HFFc6 (cell line): ENCODE results near the gene SPHK1. TPM values are rescaled to one million over a fixed set of nuclear protein-coding genes. Genes with fewer than 3 reads are reported as not detected.

ENCODE experiments used
- DNase-seq: peaks from one replicate; pipeline ENCODE4 v3.0.0-alpha.2; 2018
- H3K27ac Mint-ChIP-seq: 2 replicates; pipeline ENCODE4 v1.8.0; 2020; ENCODE audit warnings: mild to moderate bottlenecking, mixed read lengths
- H3K27me3 Mint-ChIP-seq: 2 replicates; pipeline ENCODE4 v1.8.0; 2021; ENCODE audit warnings: mild to moderate bottlenecking, moderate library complexity, mixed read lengths; ENCODE audit not compliant: insufficient read depth
- H3K36me3 Mint-ChIP-seq: 2 replicates; pipeline ENCODE4 v1.8.0; 2021; ENCODE audit warnings: low read depth, mixed read lengths
- H3K4me1 Mint-ChIP-seq: 2 replicates; pipeline ENCODE4 v1.8.0; 2020; ENCODE audit warnings: low read depth, mixed read lengths
- H3K4me3 Mint-ChIP-seq: 2 replicates; pipeline ENCODE4 v1.8.0; 2020; ENCODE audit warnings: mild to moderate bottlenecking, moderate library complexity, mixed read lengths
- H3K9me3 Mint-ChIP-seq: 2 replicates; pipeline ENCODE4 v1.8.0; 2020; ENCODE audit warnings: mild to moderate bottlenecking, mixed read lengths
- CTCF ChIP-seq: fragments of 200-600 bp; sonication (generic); IDR thresholded peaks from 2 replicates; pipeline ENCODE4 v1.5.0; 2021; ENCODE audit warnings: antibody characterized with exemption, mild to moderate bottlenecking
- total RNA-seq, 6 experiments: library from RNA; stranded (reverse); fragmentation: NEBNext Ultra II Directional; extraction: Animal tissue kit (Norgen Biotek cat#: 25700); gene quantifications; 2 replicates in 1 of 6; 3 replicates in 5 of 6; pipeline ENCODE4 v1.2.3, GENCODE V29; 2021

Gene SPHK1
- total RNA-seq, 6 experiments from 2014 or later = 53.9 to 68.1 (median 55.7) TPM

DNA sequence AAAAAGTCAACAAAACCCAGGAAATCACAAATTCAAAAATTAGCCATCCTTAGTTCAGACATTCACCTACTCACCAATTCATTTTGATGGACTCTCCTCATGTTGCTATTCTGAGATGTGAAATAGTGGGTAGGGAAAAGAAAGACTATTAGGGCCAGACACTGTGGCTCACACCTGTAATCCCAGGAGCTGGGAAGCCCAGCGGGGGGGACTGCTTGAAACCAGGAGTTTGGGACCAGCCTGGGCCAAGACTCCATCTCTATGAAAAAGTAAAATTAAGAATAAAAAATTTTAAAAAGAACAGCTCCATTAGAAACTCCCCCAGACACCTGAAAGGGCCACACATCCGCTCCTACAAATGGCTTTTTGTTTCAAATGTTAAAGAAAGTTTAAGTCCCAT is 47.1 kb downstream of the SPHK1 start:
- Mint-ChIP-seq H3K9me3 (no peaks in the 10 kb centered on the region), H3K27me3 (peaks cover 2% of the 10 kb centered on the region), H3K36me3 (0 out of 2 replicates have a peak, but pooled peaks cover 3% of the 10 kb centered on the region), H3K4me1 (peaks cover 37% of the 10 kb centered on the region), H3K4me3 (no peak overlapping the region), H3K27ac (no peak overlapping the region)
- TF ChIP-seq CTCF = no peak
- no peak for DNase-seq

DNA sequence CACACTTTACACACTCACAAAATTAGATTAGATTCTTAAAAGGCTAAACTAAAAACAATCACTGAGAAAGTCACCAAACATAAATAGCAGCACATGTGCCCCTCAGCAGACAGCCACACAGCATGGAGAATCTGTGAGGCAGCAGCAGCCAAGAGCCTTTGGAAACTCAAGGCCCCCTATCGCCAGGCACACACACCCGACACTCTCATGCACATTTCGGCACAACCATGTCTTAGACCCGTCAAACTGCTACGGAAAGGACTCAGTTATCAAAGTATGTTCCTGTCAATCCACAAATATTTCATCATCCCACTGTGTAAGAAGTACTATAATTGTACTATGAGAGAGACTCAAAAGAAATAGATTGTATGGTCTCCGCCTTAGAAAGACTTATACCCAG is 47.6 kb downstream of the SPHK1 start:
- no peak for DNase-seq
- Mint-ChIP-seq H3K4me3 (no peak overlapping the region), H3K9me3 (no peaks in the 10 kb centered on the region), H3K4me1 (peaks cover 34% of the 10 kb centered on the region), H3K27ac (no peak overlapping the region), H3K27me3 (peaks cover 2% of the 10 kb centered on the region), H3K36me3 (0 out of 2 replicates have a peak, but pooled peaks cover 3% of the 10 kb centered on the region)
- no peak for TF ChIP-seq CTCF

DNA sequence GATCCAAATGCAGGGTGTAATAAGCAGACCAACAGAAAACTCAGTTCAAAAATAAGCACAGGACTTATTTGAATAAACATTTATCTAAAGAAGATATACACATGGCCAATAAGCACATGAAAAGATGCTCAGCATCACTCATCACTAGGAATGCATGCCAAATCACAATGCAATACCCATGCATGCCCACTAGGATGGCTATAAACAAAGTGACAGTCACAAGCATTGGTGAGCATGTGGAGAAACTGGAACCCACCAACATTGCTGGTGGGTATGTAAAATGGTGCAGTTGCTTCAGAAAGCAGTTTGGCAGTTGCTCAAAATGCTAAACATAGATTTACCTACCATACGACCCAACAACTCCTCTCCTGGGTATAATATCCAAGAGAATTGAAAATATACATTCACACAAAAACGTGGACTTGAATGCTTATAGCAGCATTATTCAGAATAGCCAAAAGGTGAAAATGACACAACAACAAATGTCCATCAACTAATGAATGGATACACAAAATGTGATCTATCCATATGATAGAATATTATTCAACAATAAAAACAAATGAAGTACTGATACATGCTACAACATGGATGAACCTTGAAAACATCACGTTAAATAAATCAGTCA is 48.4 kb downstream of the SPHK1 start:
- Mint-ChIP-seq H3K27me3 (peaks cover 2% of the 10 kb centered on the region), H3K27ac (no peak overlapping the region), H3K9me3 (no peaks in the 10 kb centered on the region), H3K36me3 (0 out of 2 replicates have a peak, but pooled peaks cover 3% of the 10 kb centered on the region), H3K4me1 (peaks cover 28% of the 10 kb centered on the region), H3K4me3 (no peak overlapping the region)
- peak; percentile 76 for TF ChIP-seq CTCF
- DNase-seq = peak; percentile 38

DNA sequence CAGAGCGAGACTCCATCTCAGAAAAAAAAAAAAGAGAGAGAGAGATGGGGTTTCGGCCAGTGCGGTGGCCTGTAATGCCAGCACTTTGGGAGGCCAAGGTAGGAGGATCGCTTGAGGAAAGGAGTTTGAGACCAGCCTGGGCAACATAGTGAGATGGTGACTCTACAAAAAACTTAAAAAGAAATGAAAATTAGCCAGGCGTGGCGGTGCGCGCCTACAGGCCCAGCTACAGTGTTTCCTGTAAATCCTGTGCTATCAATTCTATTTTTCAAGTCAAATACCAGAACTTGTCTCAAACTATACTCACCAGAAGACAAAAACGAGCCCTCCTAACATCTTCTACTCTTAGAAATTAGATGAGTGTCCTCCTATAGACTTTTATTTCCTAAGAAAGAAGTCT is 49.3 kb downstream of the SPHK1 start:
- Mint-ChIP-seq H3K4me1 (peaks cover 29% of the 10 kb centered on the region), H3K27ac (no peak overlapping the region), H3K9me3 (no peaks in the 10 kb centered on the region), H3K4me3 (no peak overlapping the region), H3K27me3 (peaks cover 2% of the 10 kb centered on the region), H3K36me3 (0 out of 2 replicates have a peak, but pooled peaks cover 3% of the 10 kb centered on the region)
- no peak for TF ChIP-seq CTCF
- no peak for DNase-seq

DNA sequence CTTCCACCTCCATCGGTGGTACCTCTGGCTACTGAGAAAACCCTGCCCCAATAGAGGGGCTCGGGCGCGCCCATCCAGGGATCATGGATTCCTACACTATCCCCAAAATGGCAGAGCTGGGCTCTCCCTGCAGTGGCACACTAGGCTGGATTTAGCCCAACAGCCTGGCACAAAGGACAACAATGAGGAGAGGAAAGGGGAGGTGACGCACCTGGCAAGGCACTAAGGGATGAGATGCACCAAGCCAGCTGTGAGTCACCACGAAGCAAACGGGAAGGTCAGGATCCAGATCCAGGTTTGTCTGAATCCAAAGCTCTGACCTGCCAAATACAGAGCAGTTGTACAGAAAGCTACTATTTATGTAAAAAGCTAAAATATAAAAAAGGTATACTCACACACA is 50.5 kb downstream of the SPHK1 start:
- DNase-seq = no peak
- Mint-ChIP-seq H3K36me3 (0 out of 2 replicates have a peak, but pooled peaks cover 3% of the 10 kb centered on the region), H3K4me3 (no peak overlapping the region), H3K27me3 (peaks cover 2% of the 10 kb centered on the region), H3K4me1 (peaks cover 38% of the 10 kb centered on the region), H3K27ac (no peak overlapping the region), H3K9me3 (no peaks in the 10 kb centered on the region)
- no peak for TF ChIP-seq CTCF
